ENCODE results near the gene SYMPK.
A peak's percentile ranks its signal among the peaks of the same experiment; 100 is the strongest.

SYMPK gene

GRCh38 chr19:45791744-45792469 is 71.0 kb downstream of the SYMPK start:
- Histone ChIP-seq H3K36me3 (ENCODE audit: control insufficient read depth in 1 of 2, insufficient read depth in 2 of 2, low read length in 2 of 2) (peaks cover 6 to 20% of the 10 kb centered on the region in 2 donors), H3K27me3 (ENCODE audit: control insufficient read depth in 1 of 2, insufficient read depth in 2 of 2, low read length in 2 of 2) (no peaks in the 10 kb centered on the region), H3K27ac (ENCODE audit: low read depth, low read length) (no peak overlapping the region), H3K9me3 (ENCODE audit: control insufficient read depth in 1 of 2, low read length in 2 of 2) (no peaks in the 10 kb centered on the region), H3K4me1 (ENCODE audit: control insufficient read depth in 1 of 2, insufficient read depth in 2 of 2, low read length in 2 of 2) (peaks cover 16 to 20% of the 10 kb centered on the region in 2 donors), H3K4me3 (ENCODE audit: low read depth in 1 of 2, low read length in 2 of 2) (peak overlapping the region; percentile 70 to 77), H3K9ac (ENCODE audit: low read depth in 1 of 2, low read length in 2 of 2) (peak overlapping the region; percentile 44 to 74)

DNA sequence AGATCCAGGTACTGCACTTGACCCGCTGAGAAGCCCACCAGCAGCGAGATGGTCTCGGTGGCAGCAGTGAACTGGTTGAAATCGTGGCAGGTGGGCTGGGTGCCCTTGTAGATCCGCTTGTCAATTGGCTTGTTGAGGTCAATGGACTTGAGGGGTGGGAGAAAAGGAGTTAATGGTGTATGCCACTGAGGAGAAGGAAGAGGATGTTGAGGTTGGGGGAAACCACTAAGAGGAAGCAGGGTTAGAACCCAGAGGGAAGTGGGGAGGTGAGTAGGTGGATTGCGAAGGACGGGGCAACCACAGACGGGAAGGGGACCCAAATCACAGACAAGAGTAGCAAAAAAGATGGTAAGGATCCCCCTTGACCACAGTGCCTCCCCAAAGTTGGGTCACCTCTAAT is 72.0 kb downstream of the SYMPK start:
- Histone ChIP-seq H3K4me1 (ENCODE audit: control insufficient read depth in 1 of 2, insufficient read depth in 2 of 2, low read length in 2 of 2) (peaks cover 16 to 20% of the 10 kb centered on the region in 2 donors), H3K9me3 (ENCODE audit: control insufficient read depth in 1 of 2, low read length in 2 of 2) (no peaks in the 10 kb centered on the region), H3K4me3 (ENCODE audit: low read depth in 1 of 2, low read length in 2 of 2) (no peak overlapping the region), H3K27ac (ENCODE audit: low read depth, low read length) (no peak overlapping the region), H3K9ac (ENCODE audit: low read depth in 1 of 2, low read length in 2 of 2) (no peak overlapping the region), H3K27me3 (ENCODE audit: control insufficient read depth in 1 of 2, insufficient read depth in 2 of 2, low read length in 2 of 2) (no peaks in the 10 kb centered on the region), H3K36me3 (ENCODE audit: control insufficient read depth in 1 of 2, insufficient read depth in 2 of 2, low read length in 2 of 2) (peaks cover 6 to 29% of the 10 kb centered on the region in 2 donors)

DNA sequence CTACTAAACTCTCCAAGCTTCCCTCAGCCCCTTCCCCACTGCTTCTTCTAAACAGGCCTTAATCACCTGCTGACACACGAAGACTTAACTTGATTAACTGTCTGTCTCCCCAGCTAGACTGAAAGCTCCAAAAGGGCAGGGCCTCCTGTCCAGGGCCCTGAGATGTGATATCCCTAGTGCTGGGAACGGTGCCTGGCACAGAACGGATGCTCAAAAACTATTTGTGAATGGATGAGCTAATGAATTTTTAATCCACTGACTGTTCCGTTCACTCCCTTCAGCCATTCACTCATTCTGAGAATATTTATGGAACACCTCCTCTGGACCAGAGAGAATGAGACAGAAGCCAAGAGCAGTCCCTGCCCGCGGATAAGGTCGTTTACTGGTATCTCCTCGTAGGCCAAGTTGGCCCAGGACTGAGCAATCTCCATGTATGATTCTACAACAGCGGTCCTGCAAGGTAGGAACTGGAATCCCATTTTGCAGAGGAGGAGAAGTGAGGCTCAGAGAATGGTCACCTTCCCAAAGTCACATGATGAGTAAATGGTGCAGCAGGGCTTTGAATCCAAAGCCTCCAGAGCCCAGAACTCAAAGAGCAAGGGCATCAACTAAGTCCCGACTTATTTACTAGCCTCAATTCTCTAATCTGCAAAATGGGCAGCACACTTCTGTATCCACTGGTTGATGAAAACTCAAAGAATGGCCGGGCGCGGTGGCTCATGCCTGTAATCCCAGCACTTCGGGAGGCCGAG is 73.7 kb downstream of the SYMPK start:
- Histone ChIP-seq H3K4me1 (ENCODE audit: control insufficient read depth in 1 of 2, insufficient read depth in 2 of 2, low read length in 2 of 2) (peaks cover 16 to 20% of the 10 kb centered on the region in 2 donors), H3K9ac (ENCODE audit: low read depth in 1 of 2, low read length in 2 of 2) (no peak overlapping the region), H3K9me3 (ENCODE audit: control insufficient read depth in 1 of 2, low read length in 2 of 2) (no peaks in the 10 kb centered on the region), H3K4me3 (ENCODE audit: low read depth in 1 of 2, low read length in 2 of 2) (no peak overlapping the region), H3K27me3 (ENCODE audit: control insufficient read depth in 1 of 2, insufficient read depth in 2 of 2, low read length in 2 of 2) (no peaks in the 10 kb centered on the region), H3K27ac (ENCODE audit: low read depth, low read length) (no peak overlapping the region), H3K36me3 (ENCODE audit: control insufficient read depth in 1 of 2, insufficient read depth in 2 of 2, low read length in 2 of 2) (peaks cover 6 to 36% of the 10 kb centered on the region in 2 donors)

DNA sequence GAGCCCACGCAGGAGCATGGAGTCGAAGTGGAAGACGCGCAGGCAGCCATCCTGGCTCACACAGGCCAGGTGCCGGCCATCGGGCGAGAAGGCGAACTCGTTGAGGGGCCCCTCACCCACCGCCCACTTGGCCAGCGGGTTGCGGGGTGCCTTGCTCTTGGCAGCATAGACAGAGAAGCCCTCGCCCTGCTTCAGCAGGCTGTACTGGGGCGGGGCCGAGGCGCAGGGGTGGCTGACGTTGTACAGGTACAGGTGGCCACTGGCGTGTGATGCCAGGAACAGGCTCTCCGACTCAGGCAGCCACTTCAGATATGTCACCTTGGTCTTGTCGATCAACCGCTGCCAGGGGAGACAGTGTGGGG is 76.4 kb downstream of the SYMPK start:
- Histone ChIP-seq H3K9ac (ENCODE audit: low read depth in 1 of 2, low read length in 2 of 2) (no peak overlapping the region), H3K4me3 (ENCODE audit: low read depth in 1 of 2, low read length in 2 of 2) (no peak overlapping the region), H3K9me3 (ENCODE audit: control insufficient read depth in 1 of 2, low read length in 2 of 2) (no peaks in the 10 kb centered on the region), H3K4me1 (ENCODE audit: control insufficient read depth in 1 of 2, insufficient read depth in 2 of 2, low read length in 2 of 2) (peaks cover 12 to 15% of the 10 kb centered on the region in 2 donors), H3K27ac (ENCODE audit: low read depth, low read length) (no peak overlapping the region), H3K36me3 (ENCODE audit: control insufficient read depth in 1 of 2, insufficient read depth in 2 of 2, low read length in 2 of 2) (peaks cover 6 to 36% of the 10 kb centered on the region in 2 donors), H3K27me3 (ENCODE audit: control insufficient read depth in 1 of 2, insufficient read depth in 2 of 2, low read length in 2 of 2) (no peaks in the 10 kb centered on the region)

- peaks cover 6 to 36% of the 10 kb centered on the region in 2 donors for H3K36me3 ChIP-seq (ENCODE audit: control insufficient read depth in 1 of 2, insufficient read depth in 2 of 2, low read length in 2 of 2)
- H3K4me1 ChIP-seq (ENCODE audit: control insufficient read depth in 1 of 2, insufficient read depth in 2 of 2, low read length in 2 of 2), result peaks cover 9 to 11% of the 10 kb centered on the region in 2 donors
These were observed 77.0 kb downstream of the SYMPK start for GRCh38 chr19:45785781-45786532.

DNA sequence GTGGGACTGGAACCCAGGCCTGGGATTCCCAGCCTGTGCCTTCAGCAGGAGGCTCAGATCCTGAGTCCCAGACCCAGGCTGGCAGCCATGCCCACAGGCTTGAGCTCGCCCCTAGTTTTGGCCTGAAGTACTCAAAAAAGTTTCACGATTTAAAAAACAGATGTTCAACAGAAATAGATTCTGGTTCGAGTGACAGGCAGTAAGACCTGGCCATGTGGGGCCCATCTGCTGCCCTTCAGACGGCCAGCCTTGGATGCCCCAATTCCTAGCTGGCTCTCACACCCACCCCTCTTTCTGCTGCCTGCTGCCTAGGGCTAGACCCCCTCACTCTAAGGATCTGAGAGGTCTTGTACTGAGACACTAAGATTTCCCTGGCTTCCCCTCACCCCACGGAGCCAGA is 77.8 kb downstream of the SYMPK start:
- Histone ChIP-seq H3K4me3 (ENCODE audit: low read depth in 1 of 2, low read length in 2 of 2) (no peak overlapping the region), H3K27ac (ENCODE audit: low read depth, low read length) (no peak overlapping the region), H3K27me3 (ENCODE audit: control insufficient read depth in 1 of 2, insufficient read depth in 2 of 2, low read length in 2 of 2) (peaks cover 0 to under 1% of the 10 kb centered on the region in 2 donors), H3K4me1 (ENCODE audit: control insufficient read depth in 1 of 2, insufficient read depth in 2 of 2, low read length in 2 of 2) (peaks cover 9 to 16% of the 10 kb centered on the region in 2 donors), H3K9me3 (ENCODE audit: control insufficient read depth in 1 of 2, low read length in 2 of 2) (no peaks in the 10 kb centered on the region), H3K36me3 (ENCODE audit: control insufficient read depth in 1 of 2, insufficient read depth in 2 of 2, low read length in 2 of 2) (peaks cover 2 to 36% of the 10 kb centered on the region in 2 donors), H3K9ac (ENCODE audit: low read depth in 1 of 2, low read length in 2 of 2) (no peak overlapping the region)

More at GRCh38 chr19:45785781-45786532, 77.0 kb downstream of the SYMPK start:
- no peak overlapping the region for H3K4me3 ChIP-seq (ENCODE audit: low read depth in 1 of 2, low read length in 2 of 2)
- H3K9ac ChIP-seq (ENCODE audit: low read depth in 1 of 2, low read length in 2 of 2), result no peak overlapping the region
- no peaks in the 10 kb centered on the region for H3K27me3 ChIP-seq (ENCODE audit: control insufficient read depth in 1 of 2, insufficient read depth in 2 of 2, low read length in 2 of 2)
- no peak overlapping the region for H3K27ac ChIP-seq (ENCODE audit: low read depth, low read length)
- H3K9me3 ChIP-seq (ENCODE audit: control insufficient read depth in 1 of 2, low read length in 2 of 2), result no peaks in the 10 kb centered on the region

- H3K4me3 ChIP-seq (ENCODE audit: low read depth in 1 of 2, low read length in 2 of 2), result no peak overlapping the region
- H3K9ac ChIP-seq (ENCODE audit: low read depth in 1 of 2, low read length in 2 of 2), result no peak overlapping the region
- H3K4me1 ChIP-seq (ENCODE audit: control insufficient read depth in 1 of 2, insufficient read depth in 2 of 2, low read length in 2 of 2), result peaks cover 14 to 24% of the 10 kb centered on the region in 2 donors
- peak overlapping the region; percentile 20 for H3K27ac ChIP-seq (ENCODE audit: low read depth, low read length)
- H3K36me3 ChIP-seq (ENCODE audit: control insufficient read depth in 1 of 2, insufficient read depth in 2 of 2, low read length in 2 of 2), result peaks cover 2 to 31% of the 10 kb centered on the region in 2 donors
- no peaks in the 10 kb centered on the region for H3K9me3 ChIP-seq (ENCODE audit: control insufficient read depth in 1 of 2, low read length in 2 of 2)
- peaks cover 0 to 5% of the 10 kb centered on the region in 2 donors for H3K27me3 ChIP-seq (ENCODE audit: control insufficient read depth in 1 of 2, insufficient read depth in 2 of 2, low read length in 2 of 2)
These were observed 78.9 kb downstream of the SYMPK start for GRCh38 chr19:45784096-45784495.

GRCh38 chr19:45782820-45783785 is 79.8 kb downstream of the SYMPK start:
- Histone ChIP-seq H3K9ac (ENCODE audit: low read depth in 1 of 2, low read length in 2 of 2) (no peak overlapping the region), H3K4me3 (ENCODE audit: low read depth in 1 of 2, low read length in 2 of 2) (no peak overlapping the region), H3K9me3 (ENCODE audit: control insufficient read depth in 1 of 2, low read length in 2 of 2) (no peaks in the 10 kb centered on the region), H3K4me1 (ENCODE audit: control insufficient read depth in 1 of 2, insufficient read depth in 2 of 2, low read length in 2 of 2) (peaks cover 22 to 33% of the 10 kb centered on the region in 2 donors), H3K27ac (ENCODE audit: low read depth, low read length) (peak overlapping the region; percentile 13), H3K27me3 (ENCODE audit: control insufficient read depth in 1 of 2, insufficient read depth in 2 of 2, low read length in 2 of 2) (peaks cover 0 to 5% of the 10 kb centered on the region in 2 donors), H3K36me3 (ENCODE audit: control insufficient read depth in 1 of 2, insufficient read depth in 2 of 2, low read length in 2 of 2) (peaks cover 2 to 23% of the 10 kb centered on the region in 2 donors)

- Histone ChIP-seq H3K9me3 (ENCODE audit: control insufficient read depth in 1 of 2, low read length in 2 of 2) (no peaks in the 10 kb centered on the region), H3K9ac (ENCODE audit: low read depth in 1 of 2, low read length in 2 of 2) (peak within 1 kb of the TSS; percentile 19 to 47), H3K4me1 (ENCODE audit: control insufficient read depth in 1 of 2, insufficient read depth in 2 of 2, low read length in 2 of 2) (peaks cover 22 to 33% of the 10 kb centered on the region in 2 donors), H3K27ac (ENCODE audit: low read depth, low read length) (peak within 1 kb of the TSS; percentile 32), H3K36me3 (ENCODE audit: control insufficient read depth in 1 of 2, insufficient read depth in 2 of 2, low read length in 2 of 2) (peaks cover 8 to 27% of the 10 kb centered on the region in 2 donors), H3K4me3 (ENCODE audit: low read depth in 1 of 2, low read length in 2 of 2) (peak within 1 kb of the TSS; percentile 48 to 49), H3K27me3 (ENCODE audit: control insufficient read depth in 1 of 2, insufficient read depth in 2 of 2, low read length in 2 of 2) (peaks cover 0 to 5% of the 10 kb centered on the region in 2 donors)
These were observed 80.7 kb downstream of the SYMPK start, which contains the start of gene DMPK for GRCh38 chr19:45782162-45782691. DMPK (minus strand) TSS chr19:45782490; CDS start chr19:45782352, 138 bp downstream.
